ENCODE measurements around the gene SARM1.
"Not testable (repeated sequence)": the region's sequence is repeated elsewhere in the genome, so short reads cannot be mapped to it uniquely, and the experiment has no call there.

SARM1 gene

DNA sequence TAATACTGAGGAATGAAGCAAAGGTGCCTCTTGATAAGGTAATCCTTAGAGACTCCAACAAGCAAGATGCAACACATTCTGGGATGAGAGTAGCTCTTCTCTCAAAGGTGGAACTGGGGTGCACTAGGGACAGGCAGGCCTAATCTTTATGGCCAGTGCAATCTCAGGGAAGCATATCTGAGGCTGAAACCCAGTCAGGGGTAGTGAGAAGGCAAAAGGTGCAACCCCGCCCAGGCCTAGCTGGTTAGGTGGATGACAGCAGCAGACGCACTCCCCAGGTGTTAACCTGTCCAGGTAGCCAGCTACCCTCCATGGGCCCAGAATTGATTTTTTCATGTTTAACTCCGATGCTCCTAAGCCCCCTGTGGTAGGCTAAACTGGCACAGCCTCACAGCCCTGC is 44.4 kb downstream of the SARM1 start:
- Histone ChIP-seq H3K4me1 (ENCODE audit: insufficient read depth, low read length) (peaks cover 10% of the 10 kb centered on the region; the same call in 1 of the 2 replicates), H3K9me3 (ENCODE audit: insufficient read depth, low read depth, low read length) (no peaks in the 10 kb centered on the region), H3K27ac (ENCODE audit: low read length) (no peak overlapping the region), H3K27me3 (ENCODE audit: insufficient read depth, low read length) (peaks cover 33% of the 10 kb centered on the region), H3K4me3 (ENCODE audit: low read length) (no peak overlapping the region), H3K9ac (ENCODE audit: low read depth, low read length) (no peak overlapping the region), H3K36me3 (ENCODE audit: insufficient read depth, low read depth, low read length) (no peaks in the 10 kb centered on the region)

DNA sequence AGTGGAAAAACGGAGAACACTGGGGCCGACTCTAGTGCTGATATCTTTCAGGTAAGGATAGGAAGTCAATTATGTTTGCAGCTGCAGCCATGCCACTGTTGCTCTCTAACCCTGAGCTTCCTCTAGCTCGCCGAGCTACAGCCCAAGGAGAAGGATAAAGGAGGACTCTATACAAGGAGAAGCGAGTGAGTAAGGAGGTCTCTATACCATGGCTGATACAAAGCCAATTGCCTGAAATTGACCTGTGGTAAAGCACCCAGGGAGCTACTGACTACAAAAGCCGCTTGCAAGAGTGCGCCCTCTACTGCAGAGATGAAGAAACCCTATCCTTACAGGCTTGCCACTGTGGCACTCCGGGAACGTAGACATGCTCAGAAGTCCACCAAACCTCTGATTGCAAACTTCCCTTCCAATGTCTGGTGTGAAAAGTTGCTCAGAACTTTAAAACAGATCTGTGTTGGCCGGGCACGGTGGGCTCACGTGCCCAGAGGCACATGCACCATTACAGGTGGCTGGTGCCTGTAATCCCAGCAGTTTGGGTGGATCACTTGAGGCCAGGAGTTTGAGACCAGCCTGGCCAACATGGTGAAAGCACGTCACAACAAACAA is 45.3 kb downstream of the SARM1 start:
- peaks cover 33% of the 10 kb centered on the region for H3K27me3 ChIP-seq (ENCODE audit: insufficient read depth, low read length)
- no peaks in the 10 kb centered on the region for H3K9me3 ChIP-seq (ENCODE audit: insufficient read depth, low read depth, low read length)
- H3K9ac ChIP-seq (ENCODE audit: low read depth, low read length), result no peak overlapping the region
- H3K4me3 ChIP-seq (ENCODE audit: low read length), result no peak overlapping the region
- peaks cover 8% of the 10 kb centered on the region; the same call in 1 of the 2 replicates for H3K4me1 ChIP-seq (ENCODE audit: insufficient read depth, low read length)
- H3K27ac ChIP-seq (ENCODE audit: low read length), result no peak overlapping the region
- H3K36me3 ChIP-seq (ENCODE audit: insufficient read depth, low read depth, low read length), result no peaks in the 10 kb centered on the region

DNA sequence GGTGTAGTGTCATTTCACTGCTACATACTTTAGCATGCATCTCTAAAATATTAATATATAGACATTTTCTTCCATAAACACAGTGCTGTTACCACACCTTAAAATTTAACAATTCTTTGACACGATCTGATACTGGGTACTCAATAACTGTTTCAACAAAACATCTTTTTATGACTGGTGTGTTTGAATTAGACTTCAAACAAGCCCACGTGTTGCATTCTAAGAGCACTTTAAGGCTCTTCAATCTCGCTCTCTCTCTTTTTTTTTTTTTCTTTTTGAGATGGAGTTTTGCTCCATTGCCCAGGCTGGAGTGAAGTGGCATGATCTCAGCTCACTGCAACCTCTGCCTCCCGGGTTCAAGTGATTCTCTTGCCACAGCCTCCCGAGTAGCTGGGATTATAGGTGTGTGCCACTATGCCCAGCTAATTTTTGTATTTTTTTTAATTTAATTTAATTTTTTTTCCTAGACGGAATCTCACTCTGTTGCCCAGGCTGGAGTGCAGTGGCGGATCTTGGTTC is 50.4 kb downstream of the SARM1 start:
- Histone ChIP-seq H3K9me3 (ENCODE audit: insufficient read depth, low read depth, low read length) (no peaks in the 10 kb centered on the region), H3K36me3 (ENCODE audit: insufficient read depth, low read depth, low read length) (no peaks in the 10 kb centered on the region), H3K27ac (ENCODE audit: low read length) (no peak overlapping the region), H3K4me3 (ENCODE audit: low read length) (no peak overlapping the region), H3K9ac (ENCODE audit: low read depth, low read length) (no peak overlapping the region), H3K27me3 (ENCODE audit: insufficient read depth, low read length) (peaks cover 9% of the 10 kb centered on the region), H3K4me1 (ENCODE audit: insufficient read depth, low read length) (no peaks in the 10 kb centered on the region)

DNA sequence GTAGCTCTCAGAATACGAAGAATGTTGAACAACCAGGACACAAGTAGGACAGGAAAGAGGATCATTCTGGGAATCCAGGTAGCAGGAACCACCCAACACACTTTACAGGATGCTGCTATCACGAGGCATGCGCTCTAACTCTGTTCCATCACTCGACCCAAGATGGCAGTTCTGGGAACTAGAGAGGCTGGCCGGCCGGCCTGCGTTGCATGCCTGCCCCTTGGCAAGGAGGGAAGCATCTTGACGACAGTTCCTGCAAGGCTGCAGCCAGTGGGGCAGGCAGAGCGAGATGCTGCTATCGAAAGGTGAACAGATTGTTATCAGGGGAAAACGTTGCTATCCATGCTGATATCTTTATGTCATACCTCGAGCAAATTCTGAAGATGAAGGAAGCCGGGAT is 53.7 kb downstream of the SARM1 start:
- Histone ChIP-seq H3K36me3 (ENCODE audit: insufficient read depth, low read depth, low read length) (no peaks in the 10 kb centered on the region), H3K4me1 (ENCODE audit: insufficient read depth, low read length) (no peaks in the 10 kb centered on the region), H3K27ac (ENCODE audit: low read length) (no peak overlapping the region), H3K9me3 (ENCODE audit: insufficient read depth, low read depth, low read length) (no peaks in the 10 kb centered on the region), H3K9ac (ENCODE audit: low read depth, low read length) (no peak overlapping the region), H3K27me3 (ENCODE audit: insufficient read depth, low read length) (no peaks in the 10 kb centered on the region), H3K4me3 (ENCODE audit: low read length) (no peak overlapping the region)

DNA sequence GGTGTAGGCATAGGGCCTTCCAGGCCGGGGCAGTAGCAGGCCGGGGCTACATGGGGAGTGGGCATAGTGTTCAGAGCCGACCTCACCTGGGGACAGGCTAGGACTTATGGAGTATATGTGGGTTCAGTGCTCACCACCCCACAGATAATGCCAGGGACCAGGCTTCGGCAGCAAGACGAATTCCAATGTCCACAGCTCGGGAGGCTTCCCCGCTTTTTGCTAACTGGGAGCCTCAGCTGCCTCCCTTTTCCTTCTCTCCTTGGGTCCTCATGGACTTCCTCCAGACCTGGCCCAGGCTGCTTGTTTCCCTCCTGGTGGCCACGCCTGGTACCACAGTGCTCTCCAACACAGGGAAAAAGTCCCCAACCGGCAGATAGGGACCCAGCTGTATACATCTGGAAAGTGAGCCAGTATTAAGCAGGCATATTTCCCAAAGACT is 54.6 kb downstream of the SARM1 start:
- H3K9ac ChIP-seq (ENCODE audit: low read depth, low read length), result no peak overlapping the region
- no peak overlapping the region for H3K4me3 ChIP-seq (ENCODE audit: low read length)
- no peaks in the 10 kb centered on the region for H3K9me3 ChIP-seq (ENCODE audit: insufficient read depth, low read depth, low read length)
- H3K27ac ChIP-seq (ENCODE audit: low read length), result no peak overlapping the region
- no peaks in the 10 kb centered on the region for H3K4me1 ChIP-seq (ENCODE audit: insufficient read depth, low read length)
- no peaks in the 10 kb centered on the region for H3K27me3 ChIP-seq (ENCODE audit: insufficient read depth, low read length)
- no peaks in the 10 kb centered on the region for H3K36me3 ChIP-seq (ENCODE audit: insufficient read depth, low read depth, low read length)

DNA sequence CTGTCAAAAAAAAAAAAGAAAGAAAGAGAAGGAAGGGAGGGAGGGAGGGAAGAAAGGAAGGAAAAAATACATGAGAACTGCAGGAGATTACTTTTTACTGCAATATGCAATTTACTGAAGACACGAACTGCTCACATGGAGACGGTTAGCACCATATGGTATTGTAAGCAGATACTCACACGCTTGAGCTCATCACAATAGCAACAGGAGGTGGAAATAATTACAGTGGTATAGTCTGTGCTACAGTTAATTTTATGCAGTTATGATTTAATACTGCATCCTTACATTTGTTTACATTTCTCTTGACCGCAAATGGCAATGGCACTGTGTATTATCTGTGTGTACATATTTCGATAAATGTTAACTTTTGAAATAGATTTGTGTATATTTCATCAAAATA is 55.9 kb downstream of the SARM1 start:
- Histone ChIP-seq H3K27ac (ENCODE audit: low read length) (no peak overlapping the region), H3K27me3 (ENCODE audit: insufficient read depth, low read length) (peaks cover 6% of the 10 kb centered on the region; the same call in 1 of the 2 replicates), H3K9ac (ENCODE audit: low read depth, low read length) (no peak overlapping the region), H3K36me3 (ENCODE audit: insufficient read depth, low read depth, low read length) (no peaks in the 10 kb centered on the region), H3K4me1 (ENCODE audit: insufficient read depth, low read length) (no peaks in the 10 kb centered on the region), H3K9me3 (ENCODE audit: insufficient read depth, low read depth, low read length) (no peaks in the 10 kb centered on the region), H3K4me3 (ENCODE audit: low read length) (no peak overlapping the region)

DNA sequence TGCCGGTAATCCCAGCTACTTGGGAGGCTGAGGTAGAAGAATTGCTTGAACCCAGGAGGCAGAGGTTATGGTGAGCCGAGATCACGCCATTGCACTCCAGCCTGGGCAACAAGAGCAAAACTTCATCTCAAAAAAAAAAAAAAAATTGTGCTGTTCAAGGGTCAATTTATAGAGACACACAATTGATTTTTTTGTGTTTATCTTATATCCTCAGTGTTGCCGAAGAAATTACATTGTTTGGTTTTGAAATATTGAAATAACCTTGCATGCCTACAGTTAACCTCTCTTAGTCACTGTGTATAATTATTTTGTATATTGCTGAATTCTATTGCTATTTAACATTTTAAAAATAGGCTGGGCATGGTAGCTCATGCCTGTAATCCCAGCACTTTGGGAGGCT is 56.5 kb downstream of the SARM1 start:
- H3K4me1 ChIP-seq (ENCODE audit: insufficient read depth, low read length); H3K27ac ChIP-seq (ENCODE audit: low read length); H3K9ac ChIP-seq (ENCODE audit: low read depth, low read length); H3K4me3 ChIP-seq (ENCODE audit: low read length); H3K9me3 ChIP-seq (ENCODE audit: insufficient read depth, low read depth, low read length); H3K27me3 ChIP-seq (ENCODE audit: insufficient read depth, low read length); H3K36me3 ChIP-seq (ENCODE audit: insufficient read depth, low read depth, low read length): not testable (repeated sequence)

DNA sequence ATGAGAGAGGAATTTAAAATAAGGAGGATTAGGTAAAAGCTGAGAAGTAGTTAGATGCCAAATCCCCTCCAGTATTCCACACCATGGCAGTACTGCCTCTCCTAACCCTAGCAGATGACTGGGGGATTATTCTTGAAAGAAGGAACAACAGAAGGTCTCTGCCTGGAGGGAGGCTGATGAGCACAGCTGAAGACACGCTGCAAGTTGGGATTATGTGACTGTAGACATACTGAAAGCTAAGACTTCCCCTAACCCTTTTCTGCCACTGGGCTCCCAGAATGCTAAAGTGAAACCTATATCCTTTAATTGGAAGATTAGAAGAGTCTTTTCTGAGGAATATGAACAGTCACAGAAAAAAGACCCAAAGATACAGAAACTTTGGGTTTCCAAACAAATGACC is 62.2 kb downstream of the SARM1 start:
- H3K27ac ChIP-seq (ENCODE audit: low read length), result no peak overlapping the region
- peaks cover 6% of the 10 kb centered on the region; the same call in 1 of the 2 replicates for H3K27me3 ChIP-seq (ENCODE audit: insufficient read depth, low read length)
- H3K36me3 ChIP-seq (ENCODE audit: insufficient read depth, low read depth, low read length), result no peaks in the 10 kb centered on the region

DNA sequence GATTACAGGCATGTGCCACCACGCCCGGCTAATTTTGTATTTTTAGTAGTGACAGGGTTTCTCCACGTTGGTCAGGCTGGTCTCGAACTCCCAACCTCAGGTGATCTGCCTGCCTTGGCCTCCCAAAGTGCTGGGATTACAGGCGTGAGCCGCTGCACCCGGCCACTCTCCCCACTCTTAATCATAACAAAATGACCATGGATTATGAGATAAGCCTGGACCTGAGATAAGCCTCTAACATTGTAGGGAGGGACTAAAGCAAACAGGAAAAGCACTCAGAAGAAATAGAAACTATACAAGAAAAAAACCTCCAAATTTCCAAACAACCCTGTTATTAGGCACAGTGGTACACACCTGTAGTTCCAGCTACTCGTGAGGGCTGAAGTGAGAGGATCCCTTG is 62.8 kb downstream of the SARM1 start:
- not testable (repeated sequence) for H3K27me3 ChIP-seq (ENCODE audit: insufficient read depth, low read length); H3K36me3 ChIP-seq (ENCODE audit: insufficient read depth, low read depth, low read length); H3K9me3 ChIP-seq (ENCODE audit: insufficient read depth, low read depth, low read length); H3K4me3 ChIP-seq (ENCODE audit: low read length); H3K9ac ChIP-seq (ENCODE audit: low read depth, low read length); H3K4me1 ChIP-seq (ENCODE audit: insufficient read depth, low read length); H3K27ac ChIP-seq (ENCODE audit: low read length)

More for the DNA sequence above, 62.2 kb downstream of the SARM1 start:
- Histone ChIP-seq H3K4me3 (ENCODE audit: low read length) (no peak overlapping the region), H3K4me1 (ENCODE audit: insufficient read depth, low read length) (no peaks in the 10 kb centered on the region), H3K9me3 (ENCODE audit: insufficient read depth, low read depth, low read length) (no peaks in the 10 kb centered on the region), H3K9ac (ENCODE audit: low read depth, low read length) (no peak overlapping the region)

DNA sequence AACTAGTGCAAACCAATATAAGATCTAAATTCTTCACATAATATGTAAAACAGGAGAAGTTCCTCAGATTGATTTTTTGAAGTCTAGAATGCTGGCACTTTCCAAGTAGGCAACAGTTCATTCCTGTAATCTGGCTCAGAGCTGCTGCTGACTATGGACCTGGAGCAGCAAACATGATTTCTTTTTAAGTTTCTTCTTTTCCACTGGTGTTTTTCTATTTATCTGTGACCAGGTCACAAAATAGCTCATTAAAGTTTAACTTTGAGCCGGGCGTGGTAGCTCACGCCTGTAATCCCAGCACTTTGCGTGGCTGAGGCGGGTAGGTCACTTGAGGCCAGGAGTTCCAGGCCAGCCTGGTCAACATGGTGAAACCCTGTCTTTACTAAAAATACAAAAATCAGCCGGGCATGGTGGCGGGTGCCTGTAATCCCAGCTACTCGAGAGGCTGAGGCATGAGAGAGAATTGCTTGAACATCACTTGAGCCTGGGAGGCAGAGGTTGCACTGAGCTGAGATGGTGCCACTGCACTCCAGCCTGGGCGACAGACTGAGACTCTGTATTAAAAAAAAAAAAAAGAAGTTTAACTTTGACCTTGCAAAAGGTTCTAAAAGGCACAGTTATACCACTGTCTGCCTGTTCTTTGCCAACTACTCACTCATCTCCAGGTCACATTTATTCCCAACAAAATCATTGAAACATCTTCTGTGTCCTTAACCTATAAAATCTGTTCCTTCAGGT is 72.6 kb downstream of the SARM1 start:
- Histone ChIP-seq H3K27me3 (ENCODE audit: insufficient read depth, low read length) (no peaks in the 10 kb centered on the region), H3K4me1 (ENCODE audit: insufficient read depth, low read length) (no peaks in the 10 kb centered on the region), H3K9ac (ENCODE audit: low read depth, low read length) (no peak overlapping the region), H3K9me3 (ENCODE audit: insufficient read depth, low read depth, low read length) (no peaks in the 10 kb centered on the region), H3K36me3 (ENCODE audit: insufficient read depth, low read depth, low read length) (no peaks in the 10 kb centered on the region), H3K27ac (ENCODE audit: low read length) (no peak overlapping the region), H3K4me3 (ENCODE audit: low read length) (no peak overlapping the region)

DNA sequence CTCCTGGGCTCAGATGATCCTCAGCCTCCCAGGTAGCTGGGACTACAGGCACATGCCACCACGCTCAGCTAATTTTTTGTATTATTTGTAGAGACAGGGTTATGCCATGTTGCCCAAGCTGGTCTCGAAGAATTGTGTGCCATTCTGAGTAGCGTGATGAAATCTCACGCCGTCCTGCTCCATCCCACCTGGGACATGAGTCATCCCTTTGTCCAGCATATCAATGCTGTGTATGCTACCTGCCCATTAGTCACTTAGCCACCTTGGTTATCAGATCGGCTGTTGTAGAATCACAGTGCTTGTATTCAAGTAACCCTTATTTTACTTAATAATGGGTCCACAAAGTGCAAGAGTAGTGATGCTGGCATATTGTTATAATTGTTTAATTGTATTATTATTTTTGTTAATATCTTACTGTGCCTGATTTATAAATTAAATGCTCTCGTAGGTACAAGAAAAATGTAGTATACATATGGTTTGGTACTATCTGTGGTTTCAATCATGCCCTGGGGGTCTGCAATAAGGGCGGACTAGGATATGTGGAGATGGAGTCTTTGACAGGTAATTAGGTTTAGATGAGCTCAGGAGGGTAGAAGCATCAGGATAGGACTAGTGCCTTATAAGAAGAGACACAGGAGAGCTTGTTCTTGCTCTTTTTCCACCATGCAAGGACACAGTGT is 75.4 kb downstream of the SARM1 start:
- Histone ChIP-seq H3K9ac (ENCODE audit: low read depth, low read length) (no peak overlapping the region), H3K36me3 (ENCODE audit: insufficient read depth, low read depth, low read length) (no peaks in the 10 kb centered on the region), H3K27me3 (ENCODE audit: insufficient read depth, low read length) (no peaks in the 10 kb centered on the region), H3K9me3 (ENCODE audit: insufficient read depth, low read depth, low read length) (no peaks in the 10 kb centered on the region), H3K4me1 (ENCODE audit: insufficient read depth, low read length) (no peaks in the 10 kb centered on the region), H3K4me3 (ENCODE audit: low read length) (no peak overlapping the region), H3K27ac (ENCODE audit: low read length) (no peak overlapping the region)

DNA sequence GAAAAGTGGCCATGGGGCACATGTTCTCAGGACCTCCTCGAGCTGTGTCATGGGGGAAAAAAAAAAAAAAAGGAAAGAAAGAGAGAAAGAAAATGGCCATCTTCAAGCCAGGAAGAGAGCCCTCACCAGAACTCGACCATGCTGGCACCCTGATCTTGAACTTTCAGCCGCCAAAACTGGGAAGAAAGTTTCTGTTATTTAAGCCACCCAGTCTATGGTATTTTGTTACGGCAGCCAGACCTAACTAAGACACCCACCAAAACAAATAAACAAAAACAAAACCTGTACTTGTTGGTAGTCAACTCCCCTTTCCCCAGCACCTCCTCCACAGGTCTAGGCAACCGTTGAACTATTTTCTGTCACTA is 75.9 kb downstream of the SARM1 start:
- no peaks in the 10 kb centered on the region for H3K4me1 ChIP-seq (ENCODE audit: insufficient read depth, low read length)
- H3K27me3 ChIP-seq (ENCODE audit: insufficient read depth, low read length), result no peaks in the 10 kb centered on the region; the same call in 1 of the 2 replicates
- H3K27ac ChIP-seq (ENCODE audit: low read length), result no peak overlapping the region
- no peaks in the 10 kb centered on the region for H3K36me3 ChIP-seq (ENCODE audit: insufficient read depth, low read depth, low read length)
- H3K4me3 ChIP-seq (ENCODE audit: low read length), result no peak overlapping the region
- H3K9ac ChIP-seq (ENCODE audit: low read depth, low read length), result no peak overlapping the region
- H3K9me3 ChIP-seq (ENCODE audit: insufficient read depth, low read depth, low read length), result no peaks in the 10 kb centered on the region
